CD4-positive, alpha-beta T cell treated with Interleukin-2 at 100 ng/mL for 4 hours (primary cell): ENCODE measurements around the gene PIM3.
A peak's percentile ranks its signal among the peaks of the same experiment; 100 is the strongest.

ENCODE experiments used
- DNase-seq: peaks from one replicate; pipeline ENCODE4 v3.0.0-alpha.2; 2020; ENCODE audit warnings: low spot score

The PIM3 gene

GRCh38 chr22:49956418-49956770 is 4.2 kb upstream of the PIM3 start:
- DNase-seq: no peak

- DNase-seq: no peak
Measured at GRCh38 chr22:49956914-49957825, 3.4 kb upstream of the PIM3 start.

DNA sequence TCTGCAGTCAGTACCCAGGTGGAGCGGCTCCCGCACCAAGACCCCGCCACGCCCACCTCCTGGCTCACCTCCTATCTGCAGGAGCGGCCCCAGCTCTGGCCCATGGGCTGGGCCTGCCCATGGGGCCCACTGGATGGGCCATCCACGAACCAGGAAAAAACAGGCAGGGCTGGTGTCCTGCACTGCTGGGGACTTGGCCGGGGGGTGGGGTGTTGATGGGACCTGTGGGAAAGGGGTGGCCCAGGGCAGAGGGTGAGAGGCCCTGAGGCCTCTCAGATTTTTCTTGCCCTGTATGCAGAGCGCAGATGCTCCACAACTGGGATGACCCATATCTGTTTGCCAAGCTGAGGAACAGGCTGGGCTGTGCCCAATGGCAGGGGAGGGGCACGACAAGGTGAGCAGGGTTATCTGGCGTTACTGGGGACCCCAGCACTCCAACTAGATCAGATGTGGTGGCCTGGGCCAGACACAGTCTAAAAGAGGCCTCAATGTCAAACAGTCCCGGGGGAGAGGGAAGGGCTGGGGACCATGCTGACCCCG is 2.7 kb upstream of the PIM3 start:
- no peak for DNase-seq

DNA sequence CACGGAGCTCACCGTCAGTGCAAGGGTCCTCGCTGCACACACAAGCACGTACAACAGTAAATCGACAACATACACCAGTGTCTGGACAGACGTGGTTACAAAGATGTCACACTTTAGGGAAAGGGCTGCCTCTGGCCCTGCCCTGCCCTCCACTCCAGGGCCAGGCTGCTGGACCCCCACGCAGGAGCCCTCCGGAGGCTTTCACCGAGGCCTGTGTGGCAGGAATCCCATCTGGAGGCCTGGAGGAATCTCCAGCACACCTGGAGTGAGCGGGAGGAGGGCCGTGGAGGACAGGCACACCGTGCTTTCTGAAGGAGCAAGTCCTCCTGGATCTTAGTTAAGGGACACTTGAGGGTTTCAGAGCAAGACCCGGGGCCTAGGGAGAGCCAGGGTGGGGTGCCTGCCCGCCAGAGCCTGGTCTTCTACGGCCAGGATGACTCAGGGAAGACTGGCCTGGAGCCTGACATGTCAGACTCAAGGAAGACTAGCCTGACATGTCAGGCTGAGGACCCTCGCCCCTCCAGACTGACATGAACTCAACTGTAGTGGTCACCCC is 2.1 kb upstream of the PIM3 start:
- DNase-seq: no peak

DNA sequence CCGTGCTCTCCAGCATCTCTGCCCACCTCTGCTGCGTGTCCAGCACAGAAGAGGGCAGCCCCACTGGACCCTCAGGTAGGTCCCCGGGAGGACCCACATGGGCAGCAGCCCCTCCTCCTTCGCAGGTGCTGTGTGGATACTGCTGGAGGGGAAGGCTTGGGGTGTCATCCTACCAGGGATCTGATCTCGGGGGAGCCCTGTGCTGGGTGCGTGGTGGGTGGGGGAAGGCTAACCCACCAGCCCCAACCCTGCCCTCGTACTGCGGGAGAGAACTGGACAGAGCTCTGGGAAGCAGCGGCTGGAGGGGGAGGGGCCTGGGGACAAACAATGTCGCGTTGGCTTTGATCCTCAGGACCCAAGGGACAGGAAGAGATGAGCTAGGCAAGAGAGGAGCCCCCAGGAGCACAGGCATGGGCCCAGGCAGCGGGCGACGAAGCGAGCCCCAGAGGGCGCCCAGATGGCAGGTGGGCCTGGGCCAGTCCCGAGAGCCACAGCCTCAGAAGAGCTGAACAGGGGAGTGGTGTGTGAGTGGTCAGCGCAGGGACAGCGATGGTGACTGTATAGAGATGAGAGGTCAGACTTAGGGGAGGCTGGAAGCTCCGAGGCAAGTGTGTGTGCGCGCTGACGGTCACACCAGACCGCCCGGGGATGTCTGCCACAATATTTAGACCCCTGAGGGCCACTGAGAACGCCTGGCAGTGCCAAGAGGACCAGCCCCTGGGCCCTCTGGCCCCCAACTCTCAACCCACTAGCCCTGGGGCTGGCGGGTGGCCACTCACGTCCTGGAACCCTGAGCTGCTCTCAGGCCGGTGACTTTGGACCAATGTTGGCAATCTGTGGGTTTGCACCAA is 1.4 kb upstream of the PIM3 start:
- no peak for DNase-seq

- DNase-seq: peak; percentile 31
Measured at GRCh38 chr22:49959782-49960158, 802 bp upstream of the PIM3 start.

DNA sequence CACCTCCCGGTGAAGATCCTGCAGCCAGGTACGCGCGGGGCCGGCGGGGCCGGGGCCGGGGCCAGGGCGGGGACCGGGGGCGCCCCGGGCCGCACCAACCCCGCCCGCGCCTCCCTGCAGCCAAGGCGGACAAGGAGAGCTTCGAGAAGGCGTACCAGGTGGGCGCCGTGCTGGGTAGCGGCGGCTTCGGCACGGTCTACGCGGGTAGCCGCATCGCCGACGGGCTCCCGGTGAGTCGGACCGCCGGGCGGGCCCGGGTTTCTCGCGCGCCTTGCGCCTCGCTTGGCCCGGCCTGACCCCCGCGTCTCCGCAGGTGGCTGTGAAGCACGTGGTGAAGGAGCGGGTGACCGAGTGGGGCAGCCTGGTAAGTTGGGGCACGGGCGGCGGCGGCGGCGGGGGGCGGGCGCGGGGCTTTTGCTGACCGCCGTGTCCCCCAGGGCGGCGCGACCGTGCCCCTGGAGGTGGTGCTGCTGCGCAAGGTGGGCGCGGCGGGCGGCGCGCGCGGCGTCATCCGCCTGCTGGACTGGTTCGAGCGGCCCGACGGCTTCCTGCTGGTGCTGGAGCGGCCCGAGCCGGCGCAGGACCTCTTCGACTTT is 531 bp downstream of the PIM3 start:
- peak; percentile 31 for DNase-seq

DNA sequence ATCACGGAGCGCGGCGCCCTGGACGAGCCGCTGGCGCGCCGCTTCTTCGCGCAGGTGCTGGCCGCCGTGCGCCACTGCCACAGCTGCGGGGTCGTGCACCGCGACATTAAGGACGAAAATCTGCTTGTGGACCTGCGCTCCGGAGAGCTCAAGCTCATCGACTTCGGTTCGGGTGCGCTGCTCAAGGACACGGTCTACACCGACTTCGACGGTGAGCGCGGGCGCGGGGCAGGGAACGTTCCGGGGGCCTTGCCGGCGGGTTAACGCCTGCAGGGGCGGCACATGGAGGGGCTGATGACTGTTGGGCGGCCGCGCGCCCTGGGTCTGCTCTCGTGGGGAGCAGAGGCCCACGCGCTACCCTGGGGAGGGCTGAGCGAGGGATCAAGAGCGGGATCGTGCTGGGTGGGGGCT is 1.0 kb downstream of the PIM3 start:
- no peak for DNase-seq

DNA sequence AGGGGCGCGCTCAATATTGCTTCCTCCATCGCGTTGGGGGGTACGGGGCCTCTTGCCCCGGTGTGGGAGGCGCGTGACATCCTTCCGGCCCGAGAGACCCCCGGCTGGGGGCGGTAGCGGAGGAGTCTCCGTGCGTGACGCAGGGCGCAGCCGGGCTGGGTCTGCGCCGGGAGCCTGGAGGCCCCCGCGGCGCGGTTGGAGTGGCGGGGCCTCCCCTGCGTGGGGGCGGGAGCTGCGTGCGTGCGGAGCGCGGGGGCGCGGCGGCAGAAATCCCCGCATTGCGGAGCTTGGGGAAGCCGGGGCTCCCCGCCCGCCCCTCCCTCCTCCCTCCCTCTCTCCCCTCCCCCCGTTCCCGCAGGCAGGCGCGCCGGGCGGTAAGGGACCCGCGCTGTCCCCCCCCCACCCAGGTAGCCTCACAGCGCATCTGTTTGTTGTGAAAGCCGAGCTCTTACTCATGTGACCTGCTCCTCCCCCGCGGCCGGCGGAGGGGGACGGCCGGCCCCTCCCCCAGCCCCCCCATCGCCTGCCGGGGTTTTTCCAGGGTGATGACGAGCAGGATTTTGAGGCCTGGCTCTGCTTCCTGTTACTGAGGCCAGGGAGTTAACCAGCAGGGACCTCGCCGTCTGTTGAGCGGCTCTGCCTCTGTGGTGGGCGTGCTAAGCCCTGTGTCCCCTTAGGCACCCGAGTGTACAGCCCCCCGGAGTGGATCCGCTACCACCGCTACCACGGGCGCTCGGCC is 1.6 kb downstream of the PIM3 start:
- DNase-seq: peak; percentile 90

DNA sequence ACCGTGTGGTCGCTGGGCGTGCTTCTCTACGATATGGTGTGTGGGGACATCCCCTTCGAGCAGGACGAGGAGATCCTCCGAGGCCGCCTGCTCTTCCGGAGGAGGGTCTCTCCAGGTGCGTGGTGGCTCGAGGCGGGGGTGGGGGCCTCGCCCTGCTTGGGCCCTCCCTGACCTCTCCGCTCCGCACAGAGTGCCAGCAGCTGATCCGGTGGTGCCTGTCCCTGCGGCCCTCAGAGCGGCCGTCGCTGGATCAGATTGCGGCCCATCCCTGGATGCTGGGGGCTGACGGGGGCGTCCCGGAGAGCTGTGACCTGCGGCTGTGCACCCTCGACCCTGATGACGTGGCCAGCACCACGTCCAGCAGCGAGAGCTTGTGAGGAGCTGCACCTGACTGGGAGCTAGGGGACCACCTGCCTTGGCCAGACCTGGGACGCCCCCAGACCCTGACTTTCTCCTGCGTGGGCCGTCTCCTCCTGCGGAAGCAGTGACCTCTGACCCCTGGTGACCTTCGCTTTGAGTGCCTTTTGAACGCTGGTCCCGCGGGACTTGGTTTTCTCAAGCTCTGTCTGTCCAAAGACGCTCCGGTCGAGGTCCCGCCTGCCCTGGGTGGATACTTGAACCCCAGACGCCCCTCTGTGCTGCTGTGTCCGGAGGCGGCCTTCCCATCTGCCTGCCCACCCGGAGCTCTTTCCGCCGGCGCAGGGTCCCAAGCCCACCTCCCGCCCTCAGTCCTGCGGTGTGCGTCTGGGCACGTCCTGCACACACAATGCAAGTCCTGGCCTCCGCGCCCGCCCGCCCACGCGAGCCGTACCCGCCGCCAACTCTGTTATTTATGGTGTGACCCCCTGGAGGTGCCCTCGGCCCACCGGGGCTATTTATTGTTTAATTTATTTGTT is 2.4 kb downstream of the PIM3 start:
- DNase-seq: no peak

GRCh38 chr22:49963647-49964026 is 3.1 kb downstream of the PIM3 start:
- DNase-seq: no peak

- DNase-seq: no peak
Measured at GRCh38 chr22:49964136-49965090, 3.8 kb downstream of the PIM3 start.

DNA sequence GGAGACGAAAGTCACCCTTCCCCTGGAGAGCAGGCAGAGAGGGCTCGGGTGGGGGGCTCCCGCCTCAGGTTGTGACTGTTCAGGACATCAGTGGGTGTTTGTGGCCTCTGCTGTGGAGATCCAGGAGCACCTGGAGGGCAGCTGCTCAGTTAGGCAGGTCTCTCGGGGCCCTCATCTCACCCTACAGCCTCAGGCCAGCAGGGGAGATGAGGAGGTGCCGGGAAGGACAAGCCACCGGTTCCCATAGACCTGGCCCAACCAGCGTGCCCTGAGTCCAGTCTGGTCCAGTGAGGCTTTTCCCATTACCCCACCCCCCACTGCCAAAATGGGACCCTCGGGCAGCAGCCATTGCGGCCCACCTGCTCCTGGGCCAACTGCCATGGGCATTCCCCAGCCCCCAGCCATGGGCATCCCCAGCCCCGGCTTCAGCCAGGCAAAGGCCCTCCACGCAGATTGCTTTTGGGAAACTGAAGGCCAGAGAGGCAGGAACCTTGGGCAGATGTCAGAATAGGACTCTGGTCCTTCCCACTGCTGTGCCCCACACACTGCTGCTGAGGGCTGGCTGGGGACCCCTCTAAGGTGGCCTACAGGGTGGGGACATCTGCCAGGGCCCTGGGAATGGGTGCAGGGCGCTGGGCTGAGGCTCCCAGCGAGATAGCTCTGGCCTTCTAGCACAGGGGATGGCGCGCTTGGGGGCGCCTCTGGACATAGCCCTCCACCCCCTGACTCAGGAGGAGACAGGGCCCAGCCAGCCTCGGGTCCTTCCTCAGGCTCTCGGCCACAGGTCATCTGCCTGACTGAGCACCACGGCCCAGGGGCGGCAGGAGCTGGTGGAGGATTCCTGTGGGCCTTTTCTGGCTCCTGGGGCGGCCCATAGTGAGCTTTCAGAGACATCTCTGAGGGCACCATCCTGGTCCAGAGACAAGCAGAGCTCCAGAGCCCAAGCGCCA is 4.8 kb downstream of the PIM3 start:
- no peak for DNase-seq

GRCh38 chr22:49966041-49966773 is 5.6 kb downstream of the PIM3 start:
- DNase-seq: no peak

GRCh38 chr22:49966774-49967705 is 6.5 kb downstream of the PIM3 start:
- no peak for DNase-seq

DNA sequence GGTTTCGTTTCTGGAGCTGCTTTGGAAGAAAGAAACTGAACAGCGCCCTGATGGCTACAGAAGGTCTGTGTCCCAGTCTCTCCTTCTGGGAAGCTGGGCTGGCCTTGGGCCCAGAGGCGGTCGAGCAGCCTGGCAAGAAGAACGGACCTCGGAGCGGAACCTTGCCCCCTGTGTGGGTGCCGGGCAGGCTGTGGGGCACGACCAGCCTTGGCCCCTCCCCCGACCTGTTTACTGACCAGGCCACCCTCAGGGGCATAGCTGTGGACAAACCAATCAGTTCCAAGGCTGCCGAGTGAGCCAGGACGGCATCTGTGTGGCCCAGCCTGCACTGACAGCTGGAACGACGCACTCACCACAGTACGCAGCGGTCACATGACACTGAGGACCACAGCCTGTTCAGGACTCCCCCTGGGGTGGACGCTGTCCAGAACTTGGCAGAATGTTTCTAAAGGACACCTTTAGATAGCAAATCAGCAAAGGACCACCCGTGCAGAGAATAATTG is 7.2 kb downstream of the PIM3 start:
- DNase-seq: no peak
